Mesendoderm (in vitro differentiated cells): Measurements from ENCODE around the gene SLC36A3.
A peak's percentile ranks its signal among the peaks of the same experiment; 100 is the strongest.

Experiments used
- DNase-seq: peaks from one replicate; pipeline ENCODE4 v3.0.0; 2013
- H2AK5ac ChIP-seq: 2 replicates; pipeline ENCODE4 v1.6.1; 2013; ENCODE audit warnings: low read length, inconsistent platforms
- H2BK120ac ChIP-seq: 2 replicates; pipeline ENCODE4 v1.6.1; 2013; ENCODE audit warnings: low read depth, mild to moderate bottlenecking, low read length, moderate library complexity, mixed read lengths
- H2BK15ac ChIP-seq: replicated peaks from 2 replicates; pipeline ENCODE4 v1.6.1; 2013; ENCODE audit warnings: low read depth, mild to moderate bottlenecking, moderate library complexity
- H2BK5ac ChIP-seq: 2 replicates; pipeline ENCODE4 v1.6.1; 2013; ENCODE audit warnings: low read length, inconsistent platforms
- H3K18ac ChIP-seq: 2 replicates; pipeline ENCODE4 v1.6.1; 2013; ENCODE audit warnings: mild to moderate bottlenecking, low read length, mixed read lengths
- H3K23ac ChIP-seq: one replicate; pipeline ENCODE4 v1.6.1; 2013; ENCODE audit warnings: low read length
- H3K27ac ChIP-seq: 2 replicates; pipeline ENCODE4 v1.5.1; 2013; ENCODE audit warnings: low read depth, mild to moderate bottlenecking, inconsistent platforms, low read length, moderate library complexity
- H3K27me3 ChIP-seq: 2 replicates; pipeline ENCODE4 v1.6.1; 2013; ENCODE audit warnings: low read length, control low read depth, mild to moderate bottlenecking, inconsistent platforms; ENCODE audit not compliant: insufficient read depth, poor library complexity
- H3K36me3 ChIP-seq: 2 replicates; pipeline ENCODE4 v1.6.1; 2013; ENCODE audit warnings: low read length, inconsistent platforms; ENCODE audit not compliant: control insufficient read depth, insufficient read depth
- H3K4ac ChIP-seq: one replicate; pipeline ENCODE4 v1.6.1; 2013; ENCODE audit warnings: low read depth, mild to moderate bottlenecking, low read length, moderate library complexity
- H3K4me1 ChIP-seq: 2 replicates; pipeline ENCODE4 v1.6.1; 2013; ENCODE audit warnings: low read depth, low read length, inconsistent platforms; ENCODE audit not compliant: control insufficient read depth
- H3K4me2 ChIP-seq: 2 replicates; pipeline ENCODE4 v1.6.1; 2013; ENCODE audit warnings: low read length
- H3K4me3 ChIP-seq: 2 replicates; pipeline ENCODE4 v1.5.1; 2013; ENCODE audit warnings: mild to moderate bottlenecking, low read length
- H3K56ac ChIP-seq: one replicate; pipeline ENCODE4 v1.6.1; 2013; ENCODE audit warnings: low read length
- H3K79me1 ChIP-seq: 2 replicates; pipeline ENCODE4 v1.6.1; 2013; ENCODE audit warnings: low read length, inconsistent platforms
- H3K79me2 ChIP-seq: 2 replicates; pipeline ENCODE4 v1.6.1; 2013; ENCODE audit warnings: mild to moderate bottlenecking, low read length; ENCODE audit not compliant: control insufficient read depth, insufficient read depth
- H3K9ac ChIP-seq: 2 replicates; pipeline ENCODE4 v1.6.1; 2013; ENCODE audit warnings: low read length, inconsistent platforms
- H4K5ac ChIP-seq: one replicate; pipeline ENCODE4 v1.6.1; 2013; ENCODE audit warnings: low read length
- H4K8ac ChIP-seq: one replicate; pipeline ENCODE4 v1.6.1; 2013; ENCODE audit warnings: low read depth, mild to moderate bottlenecking, control low read depth, low read length, moderate library complexity
- WGBS: extraction: QIAGEN DNeasy Blood & Tissue Kit; methylation state at CpG from one replicate; pipeline ENCODE4 v1.1.7; 2013; ENCODE audit warnings: low lambda C conversion rate, missing lambda C conversion rate; ENCODE audit not compliant: insufficient coverage; ENCODE audit errors: extremely low coverage; 5-methylcytosine and 5-hydroxymethylcytosine counted together

Gene SLC36A3

DNA sequence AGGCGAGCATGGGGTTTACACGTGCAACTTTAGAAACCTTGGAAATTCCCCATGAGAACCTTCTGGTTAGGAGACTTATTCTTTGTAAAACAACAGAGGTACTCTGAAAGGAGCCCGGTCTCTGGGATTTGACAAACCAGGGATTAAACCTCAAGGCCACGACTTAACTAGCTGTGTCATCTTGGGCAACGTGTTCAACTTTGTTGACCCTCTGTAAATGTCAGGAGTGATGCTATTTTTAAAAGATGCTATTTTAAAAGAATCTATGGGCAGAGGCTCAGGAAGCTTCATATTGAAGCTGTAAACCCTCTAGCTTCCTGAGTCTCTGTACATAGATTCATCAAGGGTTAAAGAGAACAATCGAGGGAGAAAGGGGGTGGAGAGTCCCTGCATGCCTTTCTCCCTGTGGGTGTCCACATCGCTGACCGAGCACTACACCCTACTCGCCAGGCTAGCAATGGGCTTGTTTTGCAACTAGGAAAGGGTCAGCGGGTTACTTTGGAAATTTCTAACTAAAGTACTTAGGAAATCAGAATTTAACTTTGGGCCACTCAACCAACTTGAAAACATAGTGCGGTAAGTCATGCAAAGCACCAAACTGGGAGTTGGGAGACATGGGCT lies 41.7 kb upstream of the SLC36A3 start:
- no CpG with 5 or more reads among the region's 11 CpGs for WGBS
- no peak overlapping the region for H3K27ac ChIP-seq
- H3K23ac ChIP-seq, result no peak overlapping the region
- H3K36me3 ChIP-seq, result no peaks in the 10 kb centered on the region
- H3K27me3 ChIP-seq, result no peaks in the 10 kb centered on the region
- no peak overlapping the region for H4K5ac ChIP-seq
- no peak overlapping the region for H3K4me2 ChIP-seq
- H2AK5ac ChIP-seq, result no peak overlapping the region
- no peak overlapping the region for H3K56ac ChIP-seq
- H2BK15ac ChIP-seq, result no peak overlapping the region
- H3K79me2 ChIP-seq, result no peaks in the 10 kb centered on the region
- no peak overlapping the region for H3K4me3 ChIP-seq
- peaks cover 20% of the 10 kb centered on the region for H3K4me1 ChIP-seq
- no peak overlapping the region for H2BK120ac ChIP-seq
- H2BK5ac ChIP-seq, result no peak overlapping the region
- H4K8ac ChIP-seq, result no peak overlapping the region
- no peaks in the 10 kb centered on the region for H3K79me1 ChIP-seq
- no peak overlapping the region for H3K18ac ChIP-seq
- H3K9ac ChIP-seq, result no peak overlapping the region
- H3K4ac ChIP-seq, result no peak overlapping the region
- no peak for DNase-seq

DNA sequence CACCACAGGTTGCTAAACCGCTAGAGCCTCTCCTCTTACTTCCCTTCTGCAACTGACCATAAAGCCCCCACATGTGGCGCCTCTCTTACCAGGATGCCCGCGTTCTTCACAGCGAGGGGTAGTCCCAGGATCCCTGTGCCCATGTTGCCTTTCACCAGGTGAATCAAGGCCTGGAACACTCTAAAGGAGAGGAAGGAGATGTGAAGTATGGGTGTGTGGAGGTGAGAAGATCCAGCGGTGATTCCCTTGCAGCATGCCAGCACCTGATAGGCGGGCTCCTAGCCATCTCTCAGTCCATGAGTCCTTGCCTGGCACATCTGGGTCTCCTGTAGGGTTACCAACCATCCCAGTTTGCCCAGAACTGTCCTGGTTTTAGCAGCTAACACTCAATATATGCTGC lies 40.5 kb upstream of the SLC36A3 start:
- Histone ChIP-seq H3K4me1 (peaks cover 16% of the 10 kb centered on the region), H3K23ac (no peak overlapping the region), H2BK15ac (no peak overlapping the region), H4K5ac (no peak overlapping the region), H3K18ac (no peak overlapping the region), H3K79me2 (no peaks in the 10 kb centered on the region), H4K8ac (no peak overlapping the region), H3K27me3 (no peaks in the 10 kb centered on the region), H3K4me2 (no peak overlapping the region), H3K56ac (no peak overlapping the region), H3K27ac (no peak overlapping the region), H2AK5ac (no peak overlapping the region), H3K79me1 (no peaks in the 10 kb centered on the region), H3K36me3 (no peaks in the 10 kb centered on the region), H3K4ac (no peak overlapping the region), H2BK120ac (no peak overlapping the region), H3K4me3 (no peak overlapping the region), H2BK5ac (no peak overlapping the region), H3K9ac (no peak overlapping the region)
- WGBS, result no CpG with 5 or more reads among the region's 7 CpGs
- no peak for DNase-seq

DNA sequence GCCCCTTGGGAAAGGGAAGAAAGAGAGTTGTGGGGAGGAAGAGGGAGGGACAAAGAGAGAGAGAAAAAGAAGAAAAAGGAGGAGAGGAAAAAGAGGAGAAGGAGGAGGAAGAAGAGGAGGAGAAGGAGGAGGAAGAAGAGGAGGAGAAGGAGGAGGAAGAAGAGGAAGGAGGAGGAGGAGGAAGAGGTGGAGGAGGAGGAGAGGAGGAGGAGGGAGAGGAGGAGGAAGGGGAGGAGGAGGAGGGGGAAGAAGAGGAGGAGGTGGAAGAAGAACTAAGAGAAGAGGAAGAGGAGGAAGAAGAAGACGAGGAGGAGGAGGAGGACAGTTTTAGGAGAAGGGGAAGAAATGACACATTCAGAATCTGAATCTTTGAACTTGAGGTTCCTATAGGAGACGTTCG lies 36.4 kb upstream of the SLC36A3 start:
- no peak overlapping the region for H3K56ac ChIP-seq
- H4K5ac ChIP-seq, result no peak overlapping the region
- DNase-seq, result no peak
- H2AK5ac ChIP-seq, result no peak overlapping the region
- H3K23ac ChIP-seq, result no peak overlapping the region
- no peak overlapping the region for H3K9ac ChIP-seq
- H3K36me3 ChIP-seq, result no peaks in the 10 kb centered on the region
- H3K4me1 ChIP-seq, result no peaks in the 10 kb centered on the region
- H2BK120ac ChIP-seq, result no peak overlapping the region
- H2BK15ac ChIP-seq, result no peak overlapping the region
- no peak overlapping the region for H3K4me2 ChIP-seq
- no CpG with 5 or more reads among the region's 3 CpGs for WGBS
- H3K27ac ChIP-seq, result no peak overlapping the region
- no peak overlapping the region for H2BK5ac ChIP-seq
- H3K4me3 ChIP-seq, result no peak overlapping the region
- H3K79me2 ChIP-seq, result no peaks in the 10 kb centered on the region
- no peak overlapping the region for H3K4ac ChIP-seq
- H4K8ac ChIP-seq, result no peak overlapping the region
- H3K79me1 ChIP-seq, result no peaks in the 10 kb centered on the region
- H3K18ac ChIP-seq, result no peak overlapping the region
- H3K27me3 ChIP-seq, result no peaks in the 10 kb centered on the region

DNA sequence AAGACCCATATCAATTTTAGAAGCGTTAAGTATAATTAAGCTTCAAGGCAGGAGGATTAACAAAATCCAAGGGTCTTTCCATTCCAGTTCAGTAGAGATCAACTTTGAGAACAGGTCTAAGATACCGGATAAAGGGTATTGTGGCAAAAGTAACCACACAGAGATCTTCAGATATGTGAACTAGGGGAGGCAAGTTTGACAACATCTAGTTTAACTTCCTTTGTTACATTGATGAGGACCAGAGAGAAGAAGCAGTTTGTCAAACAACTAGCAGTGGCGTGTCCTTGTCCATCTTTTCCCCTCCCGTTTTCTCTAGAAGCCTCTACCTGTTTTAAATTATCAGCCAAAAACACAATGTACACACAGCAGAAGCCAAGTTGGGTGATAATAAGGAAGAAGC lies 35.2 kb upstream of the SLC36A3 start:
- Histone ChIP-seq H3K23ac (no peak overlapping the region), H3K4ac (no peak overlapping the region), H3K36me3 (no peaks in the 10 kb centered on the region), H4K8ac (no peak overlapping the region), H2AK5ac (no peak overlapping the region), H3K4me1 (no peaks in the 10 kb centered on the region), H2BK120ac (no peak overlapping the region), H2BK15ac (no peak overlapping the region), H3K4me2 (no peak overlapping the region), H3K79me2 (no peaks in the 10 kb centered on the region), H3K56ac (no peak overlapping the region), H4K5ac (no peak overlapping the region), H3K27ac (no peak overlapping the region), H3K27me3 (no peaks in the 10 kb centered on the region), H3K4me3 (no peak overlapping the region), H3K79me1 (no peaks in the 10 kb centered on the region), H3K18ac (no peak overlapping the region), H3K9ac (no peak overlapping the region), H2BK5ac (no peak overlapping the region)
- WGBS, result no CpG with 5 or more reads among the region's 4 CpGs
- no peak for DNase-seq

DNA sequence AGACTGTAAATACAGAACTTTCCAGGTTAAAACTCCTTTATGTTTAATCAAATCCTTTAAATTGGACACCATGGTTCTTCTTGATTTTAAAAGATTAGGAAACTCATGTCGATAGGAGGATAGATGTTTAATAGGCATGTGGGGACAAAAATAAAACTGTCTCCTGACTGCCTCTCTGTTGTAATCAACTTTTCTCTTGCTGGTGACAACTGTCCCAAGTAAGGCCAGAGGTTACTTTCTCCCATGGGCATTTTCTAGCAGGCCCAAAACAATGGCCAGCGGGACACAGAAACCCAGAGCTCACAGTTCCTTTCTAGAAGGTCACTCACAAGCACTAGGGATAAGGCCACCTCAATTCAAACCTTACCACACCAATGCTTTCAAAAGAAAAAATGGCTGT lies 29.3 kb upstream of the SLC36A3 start:
- Histone ChIP-seq H2BK5ac (no peak overlapping the region), H3K27ac (no peak overlapping the region), H3K9ac (no peak overlapping the region), H2BK120ac (no peak overlapping the region), H2BK15ac (no peak overlapping the region), H3K18ac (no peak overlapping the region), H3K4me3 (no peak overlapping the region), H4K8ac (no peak overlapping the region), H3K27me3 (no peaks in the 10 kb centered on the region), H3K4me2 (no peak overlapping the region), H2AK5ac (no peak overlapping the region), H4K5ac (no peak overlapping the region), H3K79me2 (no peaks in the 10 kb centered on the region), H3K4me1 (no peaks in the 10 kb centered on the region), H3K79me1 (no peaks in the 10 kb centered on the region), H3K36me3 (no peaks in the 10 kb centered on the region), H3K56ac (no peak overlapping the region), H3K4ac (no peak overlapping the region), H3K23ac (no peak overlapping the region)
- WGBS, result no CpG with 5 or more reads among the region's 2 CpGs
- DNase-seq, result no peak

DNA sequence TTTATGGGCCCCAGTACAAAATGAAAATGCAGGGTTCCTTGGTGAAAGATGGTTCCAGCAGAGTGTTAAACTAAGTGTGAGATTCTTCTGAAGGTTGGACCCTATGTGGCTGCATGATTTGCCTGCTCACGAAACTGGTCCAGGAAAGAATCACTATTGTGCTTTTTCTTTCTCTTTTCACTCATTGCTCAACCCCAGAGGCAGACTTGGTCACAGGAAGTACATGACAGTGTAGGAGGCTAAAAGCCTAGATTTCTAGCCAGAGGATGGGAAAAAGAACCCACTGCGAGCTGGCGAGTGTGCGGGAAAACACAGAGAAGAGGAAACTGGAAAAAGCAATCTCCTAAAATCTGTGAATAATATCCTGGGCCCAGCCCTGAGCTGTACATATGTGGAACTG lies 25.2 kb upstream of the SLC36A3 start:
- Histone ChIP-seq H2AK5ac (no peak overlapping the region), H3K79me2 (no peaks in the 10 kb centered on the region), H3K18ac (no peak overlapping the region), H3K4me1 (no peaks in the 10 kb centered on the region), H3K4ac (peak overlapping the region; percentile 26), H3K79me1 (no peaks in the 10 kb centered on the region), H3K23ac (no peak overlapping the region), H4K5ac (no peak overlapping the region), H3K27ac (no peak overlapping the region), H3K4me2 (no peak overlapping the region), H2BK120ac (peak overlapping the region; percentile 69), H2BK5ac (no peak overlapping the region), H3K27me3 (no peaks in the 10 kb centered on the region), H3K36me3 (no peaks in the 10 kb centered on the region), H3K9ac (no peak overlapping the region), H4K8ac (no peak overlapping the region), H3K56ac (no peak overlapping the region), H3K4me3 (no peak overlapping the region), H2BK15ac (no peak overlapping the region)
- no CpG with 5 or more reads among the region's 4 CpGs for WGBS
- no peak for DNase-seq
